HG02885 (cell line): Measurements from ENCODE around the gene ATAD3A.

Source experiments
- ATAC-seq: cut with Tn5 transposase; IDR thresholded peaks from one replicate; pipeline ENCODE4 v1.9.1; 2021; ENCODE audit warnings: mild to moderate bottlenecking; ENCODE audit not compliant: unreplicated experiment, poor library complexity

Gene ATAD3A

DNA sequence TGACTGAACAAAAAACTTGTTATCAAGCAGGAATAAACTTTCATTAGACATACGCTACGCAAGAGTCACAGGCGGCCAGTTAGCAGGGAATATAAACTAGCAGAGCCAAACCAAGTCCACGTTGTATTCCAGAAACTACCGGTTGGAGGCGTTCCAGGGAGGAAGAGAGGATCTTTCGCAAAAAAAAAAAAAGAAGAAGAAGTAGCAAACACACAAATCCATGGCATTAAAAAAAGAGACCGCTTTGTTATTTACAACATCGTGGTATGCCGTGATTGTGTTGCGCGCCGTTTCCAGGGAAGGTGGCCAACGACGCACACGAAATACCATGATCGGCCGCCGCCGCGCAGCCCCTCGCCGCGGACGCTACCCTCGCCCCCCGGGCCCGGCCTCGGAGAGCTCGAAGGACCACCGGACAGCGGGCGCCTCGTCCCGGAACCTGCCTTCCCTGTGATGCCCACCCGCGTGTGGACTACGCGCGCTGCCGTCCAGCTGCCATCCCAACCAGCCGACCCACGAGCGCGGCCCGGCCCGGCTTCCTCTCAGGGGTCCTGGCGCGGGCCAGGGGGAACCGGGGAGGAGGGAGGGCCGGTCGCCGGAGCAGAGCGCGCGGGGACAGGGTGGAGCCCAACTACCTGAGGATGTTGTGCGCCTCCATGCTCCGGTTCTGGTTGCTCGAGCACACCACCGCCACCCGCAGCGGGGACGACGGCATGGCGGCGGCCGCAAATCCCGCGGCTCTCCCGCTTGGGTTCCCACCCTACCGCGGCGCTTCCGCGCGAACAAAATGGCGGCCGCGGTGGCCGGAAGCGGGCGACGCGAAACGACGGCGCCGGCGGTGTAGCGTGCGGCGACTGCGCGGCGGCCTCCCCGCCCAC is 62.1 kb downstream of the ATAD3A start:
- ATAC-seq = peak; percentile 66

- ATAC-seq = peak; percentile 85
These were observed 63.0 kb downstream of the ATAD3A start, which contains the start of gene SSU72 for GRCh38 chr1:1574721-1575537. Gene SSU72 (minus strand): TSS chr1:1574863. CDS start chr1:1574557, 306 bp downstream.

DNA sequence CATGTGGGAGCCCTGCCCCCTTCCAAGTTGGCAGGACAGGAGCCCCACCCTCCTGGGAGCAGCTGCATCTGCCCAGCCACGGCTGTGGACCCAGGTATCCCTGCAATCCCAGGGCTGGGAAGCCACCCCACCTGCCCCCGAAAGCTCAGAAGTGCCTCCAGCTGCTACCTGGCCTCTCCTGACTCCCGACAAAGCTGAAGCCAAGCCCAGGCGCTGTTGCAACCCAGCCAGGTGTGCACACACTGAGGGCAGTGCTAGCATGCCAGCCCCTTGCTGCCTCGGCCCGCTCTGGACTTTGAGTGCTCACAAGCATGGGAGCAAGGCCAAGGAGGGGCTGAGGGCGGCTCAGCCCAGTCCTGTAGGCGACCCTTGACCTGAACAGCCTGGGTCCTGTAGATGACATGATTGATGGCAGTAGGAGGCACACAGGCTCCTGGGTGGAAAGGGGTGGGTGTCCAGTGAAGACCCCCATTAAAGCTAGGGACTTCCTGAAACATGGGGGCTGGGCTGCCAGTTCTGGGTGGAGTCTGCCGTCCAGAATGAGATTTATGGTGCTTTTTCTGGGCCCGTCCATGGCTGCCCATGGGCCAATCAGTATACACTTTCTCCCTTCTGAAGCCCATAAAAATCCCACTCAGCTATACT is 65.5 kb downstream of the ATAD3A start:
- ATAC-seq = no peak

- ATAC-seq = no peak
These were observed 66.5 kb downstream of the ATAD3A start for GRCh38 chr1:1578371-1578940.

GRCh38 chr1:1582585-1583346 is 70.8 kb downstream of the ATAD3A start:
- no peak for ATAC-seq

DNA sequence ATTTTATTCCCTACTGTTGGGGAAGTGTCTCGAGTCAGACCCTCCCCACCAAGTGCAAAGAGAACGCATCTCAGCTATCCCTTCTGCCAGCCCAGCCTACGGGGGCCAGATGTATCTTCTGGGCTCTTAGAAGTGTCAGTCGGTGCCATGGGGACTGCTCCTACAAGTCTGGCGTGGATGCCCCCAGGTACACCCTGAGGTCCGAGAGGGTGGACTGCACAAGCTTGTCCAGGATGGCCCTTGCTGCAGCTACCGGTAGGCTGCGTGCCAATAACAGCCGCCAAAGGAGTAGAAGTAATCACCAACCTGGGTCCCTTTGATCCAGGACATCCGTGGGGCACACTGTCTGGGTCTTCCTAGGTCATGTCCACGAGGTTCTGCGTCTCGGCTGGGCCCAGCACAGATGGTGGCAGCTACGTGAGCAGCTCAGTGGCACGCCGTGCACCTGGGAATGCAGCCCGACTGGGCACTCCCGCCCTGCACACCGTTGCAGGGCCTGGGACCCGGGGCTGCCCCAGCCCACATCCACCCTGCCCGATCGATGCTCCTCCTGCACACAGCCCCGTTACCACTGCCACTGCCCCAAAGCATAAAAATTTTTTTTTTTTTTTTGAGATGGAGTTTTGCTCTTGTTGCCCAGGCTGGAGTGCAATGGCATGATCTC is 71.5 kb downstream of the ATAD3A start:
- no peak for ATAC-seq
